HT-29 (cell line): ENCODE results near the gene KRT80. TPM values are rescaled to one million over a fixed set of nuclear protein-coding genes. Genes with fewer than 3 reads are reported as not detected.

Experiments
- DNase-seq: peaks from one replicate; pipeline ENCODE4 v3.0.0-alpha.2; 2015; ENCODE audit warnings: low spot score
- total RNA-seq: library from RNA; depleted of rRNA; stranded (reverse); fragments of >200 nt; shearing (Covaris generic); gene quantifications from 2 replicates; pipeline ENCODE4 v1.2.3, GENCODE V29; 2014

Gene KRT80
- total RNA-seq, 1 experiment from 2014 or later: 27.0 TPM

GRCh38 chr12:52155048-52155868 is 36.6 kb downstream of the KRT80 start:
- DNase-seq: peak; percentile 83

- no peak for DNase-seq
Observed at GRCh38 chr12:52152905-52153317, 38.9 kb downstream of the KRT80 start.

GRCh38 chr12:52151837-52152783 is 39.7 kb downstream of the KRT80 start:
- DNase-seq: peak; percentile 86

GRCh38 chr12:52151153-52151836 is 40.5 kb downstream of the KRT80 start:
- peak; percentile 19 for DNase-seq

GRCh38 chr12:52149651-52150241 is 42.1 kb downstream of the KRT80 start:
- peak; percentile 24 for DNase-seq

GRCh38 chr12:52149182-52149641 is 42.6 kb downstream of the KRT80 start:
- DNase-seq: no peak

- DNase-seq: peak; percentile 97
Observed at GRCh38 chr12:52148464-52149181, 43.2 kb downstream of the KRT80 start.

- no peak for DNase-seq
Observed at GRCh38 chr12:52147964-52148463, 43.8 kb downstream of the KRT80 start.

- DNase-seq: peak; percentile 96
Observed at GRCh38 chr12:52147367-52147963, 44.3 kb downstream of the KRT80 start.

GRCh38 chr12:52146822-52147366 is 44.9 kb downstream of the KRT80 start:
- DNase-seq: no peak

GRCh38 chr12:52146089-52146821 is 45.6 kb downstream of the KRT80 start:
- DNase-seq: peak; percentile 19

- DNase-seq: peak; percentile 38
Observed at GRCh38 chr12:52145228-52146088, 46.4 kb downstream of the KRT80 start.

- no peak for DNase-seq
Observed at GRCh38 chr12:52144512-52145227, 47.1 kb downstream of the KRT80 start.

GRCh38 chr12:52142431-52142830 is 49.4 kb downstream of the KRT80 start:
- DNase-seq: no peak

- no peak for DNase-seq
Observed at GRCh38 chr12:52141875-52142274, 49.9 kb downstream of the KRT80 start.

- no peak for DNase-seq
Observed at GRCh38 chr12:52141306-52141705, 50.5 kb downstream of the KRT80 start.

GRCh38 chr12:52139579-52140062 is 52.2 kb downstream of the KRT80 start:
- peak; percentile 81 for DNase-seq
